Tibial nerve (tissue), 4 donors: Measurements from ENCODE around the gene FAM193A. TPM values are rescaled to one million over a fixed set of nuclear protein-coding genes. Genes with fewer than 3 reads are reported as not detected.
"Not testable (repeated sequence)": the region's sequence is repeated elsewhere in the genome, so short reads cannot be mapped to it uniquely, and the experiment has no call there.

ENCODE experiments used
- DNase-seq, 2 donors: peaks; one replicate each; pipeline ENCODE4 v3.0.0-alpha.2; 2019; ENCODE audit warnings: low spot score in 2 of 2
- H3K27ac ChIP-seq, 4 donors: fragments of 200-600 bp; sonication (generic) in 3 of 4; one replicate each; pipeline ENCODE4 v1.5.1; 2017 to 2019; ENCODE audit warnings: mild to moderate bottlenecking in 1 of 4
- H3K27me3 ChIP-seq, 2 donors: fragments of 200-600 bp; sonication (generic) in 1 of 2; one replicate each; pipeline versions ENCODE4 v1.5.1 to v1.6.0; 2017 to 2019
- H3K36me3 ChIP-seq, 3 donors: fragments of 200-600 bp; sonication (generic); one replicate each; pipeline ENCODE4 v1.5.1; 2018 to 2019
- H3K4me1 ChIP-seq, 4 donors: fragments of 200-600 bp; sonication (generic) in 3 of 4; one replicate each; pipeline ENCODE4 v1.5.1; 2017 to 2019
- H3K4me3 ChIP-seq, 4 donors: fragments of 200-600 bp; sonication (generic) in 3 of 4; one replicate each; pipeline ENCODE4 v1.5.1; 2017 to 2019; ENCODE audit warnings: mild to moderate bottlenecking in 1 of 4, moderate library complexity in 1 of 4
- H3K9me3 ChIP-seq, 4 donors: fragments of 200-600 bp; sonication (generic) in 3 of 4; one replicate each; pipeline ENCODE4 v1.5.1; 2017 to 2019
- EP300 ChIP-seq, 2 donors: sonication (generic); formaldehyde crosslinking; IDR thresholded peaks; one replicate each; pipeline ENCODE4 v1.6.1; 2017; ENCODE audit warnings: antibody characterized with exemption in 2 of 2, mild to moderate bottlenecking in 1 of 2
- POLR2A ChIP-seq, 2 donors: fragments of 450-650 bp; IDR thresholded peaks; one replicate each; pipeline ENCODE4 v1.6.1; 2017; ENCODE audit warnings: antibody characterized with exemption in 2 of 2, mild to moderate bottlenecking in 2 of 2, moderate library complexity in 2 of 2
- WGBS, 2 donors: methylation state at CpG; one replicate each; pipeline ENCODE4 v1.1.5; 2018; 5-methylcytosine and 5-hydroxymethylcytosine counted together
- total RNA-seq, 4 donors: library from RNA; depleted of rRNA; stranded (reverse); fragments of >200 nt; gene quantifications; one replicate each; pipeline ENCODE4 v1.1.0, GENCODE V29; 2016
- TF ChIP-seq, protein P1 (sequence below), 5 experiments: fragments of 200-600 bp in 3 of 5; fragments of 450-650 bp in 2 of 5; sonication (generic) in 3 of 5; IDR thresholded peaks; one replicate each; pipeline ENCODE4 v1.5.1; 2016 to 2019; ENCODE audit warnings: antibody characterized with exemption in 5 of 5, mild to moderate bottlenecking in 3 of 5, moderate library complexity in 2 of 5

The FAM193A gene
- total RNA-seq, 4 donors from 2014 or later, result 28.6 to 54.6 (median 36.0) TPM

DNA sequence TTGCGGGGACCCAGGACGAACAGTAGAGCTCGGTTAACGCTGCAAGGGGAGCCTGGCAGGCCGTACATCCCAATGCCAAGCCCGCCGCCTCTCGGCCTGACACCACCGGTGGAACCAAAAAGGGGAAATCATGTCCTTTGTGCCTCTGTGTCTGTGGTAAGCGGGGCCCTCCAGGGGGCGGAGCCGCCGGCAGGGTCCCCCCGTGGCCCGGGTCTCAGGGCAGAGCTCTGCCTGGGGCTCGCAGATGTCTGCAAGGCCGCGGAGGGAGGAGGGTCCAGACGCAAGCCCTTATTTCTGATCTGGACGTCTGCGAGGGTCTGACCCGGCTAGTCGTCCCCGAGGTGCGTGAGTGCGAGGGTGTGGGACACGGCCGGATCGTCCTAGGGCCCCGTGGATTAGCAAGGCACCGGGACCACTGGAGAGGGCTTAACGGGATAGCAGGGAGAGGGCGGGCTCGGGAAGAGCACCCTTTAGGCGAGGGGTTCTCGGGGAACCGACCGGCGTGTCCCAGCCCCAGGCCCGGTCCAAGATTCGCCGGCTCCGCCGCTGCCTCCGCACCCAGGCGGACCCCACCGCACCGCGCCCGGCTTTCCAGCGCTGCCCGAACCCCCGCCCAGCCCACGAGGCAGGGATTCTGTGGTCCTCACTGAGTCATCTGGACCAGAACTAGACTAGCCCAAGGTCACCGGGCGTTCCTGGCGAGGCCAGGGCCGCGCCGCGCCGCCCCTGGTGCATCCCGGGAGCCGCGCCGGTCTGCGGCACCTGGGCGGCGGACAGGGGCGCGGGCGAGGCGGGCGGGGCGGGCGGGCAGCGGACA, 863 bp upstream of the FAM193A start:
- DNase-seq, result peak in 1 of 2 donors; percentile 20
- H3K27me3 ChIP-seq, result no peaks in the 10 kb centered on the region
- WGBS, 2 donors, result 1 to 3% methylated on average over 38 to 50 of the region's 77 CpGs
- no peaks in the 10 kb centered on the region for H3K9me3 ChIP-seq
- TF ChIP-seq POLR2A (IDR thresholded peaks at IDR 0.05) (peak in 1 of 2 donors; percentile 15), EP300 (IDR thresholded peaks at IDR 0.05) (no peak)
- TF ChIP-seq, protein P1, sequence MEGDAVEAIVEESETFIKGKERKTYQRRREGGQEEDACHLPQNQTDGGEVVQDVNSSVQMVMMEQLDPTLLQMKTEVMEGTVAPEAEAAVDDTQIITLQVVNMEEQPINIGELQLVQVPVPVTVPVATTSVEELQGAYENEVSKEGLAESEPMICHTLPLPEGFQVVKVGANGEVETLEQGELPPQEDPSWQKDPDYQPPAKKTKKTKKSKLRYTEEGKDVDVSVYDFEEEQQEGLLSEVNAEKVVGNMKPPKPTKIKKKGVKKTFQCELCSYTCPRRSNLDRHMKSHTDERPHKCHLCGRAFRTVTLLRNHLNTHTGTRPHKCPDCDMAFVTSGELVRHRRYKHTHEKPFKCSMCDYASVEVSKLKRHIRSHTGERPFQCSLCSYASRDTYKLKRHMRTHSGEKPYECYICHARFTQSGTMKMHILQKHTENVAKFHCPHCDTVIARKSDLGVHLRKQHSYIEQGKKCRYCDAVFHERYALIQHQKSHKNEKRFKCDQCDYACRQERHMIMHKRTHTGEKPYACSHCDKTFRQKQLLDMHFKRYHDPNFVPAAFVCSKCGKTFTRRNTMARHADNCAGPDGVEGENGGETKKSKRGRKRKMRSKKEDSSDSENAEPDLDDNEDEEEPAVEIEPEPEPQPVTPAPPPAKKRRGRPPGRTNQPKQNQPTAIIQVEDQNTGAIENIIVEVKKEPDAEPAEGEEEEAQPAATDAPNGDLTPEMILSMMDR (IDR thresholded peaks at IDR 0.05), result peak in 1 of 5 experiments; percentile 14
- peaks cover 0 to 39% (median 15%) of the 10 kb centered on the region in 4 donors for H3K4me1 ChIP-seq
- H3K27ac ChIP-seq, result peak overlapping the region; percentile 85 to 97 (median 93)
- no peaks in the 10 kb centered on the region for H3K36me3 ChIP-seq
- peak overlapping the region; percentile 59 to 99 (median 71) for H3K4me3 ChIP-seq

DNA sequence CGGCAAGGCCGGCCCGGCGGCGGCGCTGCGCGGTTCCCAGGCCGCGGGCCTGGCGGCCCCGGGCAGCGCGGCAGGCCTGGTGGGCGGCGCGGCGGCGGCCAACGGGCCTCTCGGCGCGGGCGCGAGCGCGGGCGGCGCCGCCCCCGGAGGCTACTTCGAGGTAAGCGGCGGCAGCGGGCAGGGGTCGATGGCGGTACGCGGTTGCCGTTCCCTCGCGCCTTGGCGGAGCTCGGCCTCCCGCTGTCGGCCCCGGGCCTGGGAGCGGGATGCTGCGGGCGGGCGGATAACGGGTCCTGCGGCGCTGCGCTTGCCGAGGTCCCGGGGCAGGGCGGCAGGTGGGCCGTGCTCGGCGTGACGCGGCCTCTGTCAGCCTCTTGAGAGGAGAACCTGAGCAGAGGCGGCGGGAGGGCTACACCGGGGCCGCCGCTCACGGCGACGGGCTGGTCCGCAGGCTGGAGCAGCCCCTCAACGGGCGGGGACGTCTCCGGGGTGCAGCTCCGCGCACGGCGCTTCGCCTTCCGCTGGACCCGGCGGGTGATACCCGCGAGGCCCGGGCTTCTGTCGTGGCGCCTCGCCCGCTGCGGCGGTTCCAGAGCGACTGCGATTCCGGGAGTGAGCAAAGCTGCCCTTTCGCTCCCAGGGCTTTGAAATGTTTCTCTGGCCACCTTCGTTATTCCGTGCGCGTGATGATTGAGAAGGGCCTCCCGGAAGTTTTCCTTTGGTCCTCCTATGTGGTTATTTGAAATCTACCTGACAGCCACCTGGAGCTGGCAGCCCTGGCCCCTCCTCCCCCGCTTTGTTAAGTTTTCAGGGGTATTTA, 774 bp downstream of the FAM193A start:
- H3K4me1 ChIP-seq, result peaks cover 0 to 44% (median 15%) of the 10 kb centered on the region in 4 donors
- no peaks in the 10 kb centered on the region for H3K36me3 ChIP-seq
- H3K9me3 ChIP-seq, result no peaks in the 10 kb centered on the region
- WGBS, 2 donors, result 1 to 3% methylated on average over 7 to 49 of the region's 103 CpGs
- DNase-seq, result no peak
- TF ChIP-seq POLR2A (IDR thresholded peaks at IDR 0.05), result no peak
- H3K27ac ChIP-seq, result peak overlapping the region; percentile 75 to 98 (median 97)
- H3K27me3 ChIP-seq, result no peaks in the 10 kb centered on the region
- H3K4me3 ChIP-seq, result peak overlapping the region; percentile 70 to 99 (median 83)

DNA sequence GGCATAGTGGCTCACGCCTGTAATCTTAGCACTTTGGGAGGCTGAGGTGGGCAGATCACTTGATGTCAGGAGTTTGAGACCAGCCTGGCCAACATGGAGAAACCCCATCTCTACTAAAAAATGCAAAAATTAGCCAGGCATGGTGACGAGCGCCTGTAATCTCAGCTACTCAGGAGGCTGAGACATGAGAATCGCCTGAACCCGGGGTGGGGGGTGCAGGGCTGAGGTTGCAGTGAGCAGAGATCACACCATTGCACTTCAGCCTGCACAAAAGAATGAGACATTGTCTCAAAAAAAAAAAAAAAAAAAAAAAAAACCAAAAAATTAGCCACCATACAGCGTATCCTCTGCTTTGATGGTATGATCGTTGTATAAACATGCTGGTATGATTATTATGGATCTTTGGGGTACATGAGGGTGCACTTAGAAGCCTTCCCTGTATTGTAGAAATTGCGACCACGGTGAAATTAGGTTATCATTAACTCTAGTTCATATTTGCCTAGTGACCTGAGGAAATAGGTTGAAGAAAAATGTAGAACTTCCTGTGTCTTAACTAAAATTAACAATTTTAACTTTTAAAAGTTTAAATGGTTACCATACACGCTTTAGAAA, 7.2 kb downstream of the FAM193A start:
- not testable (repeated sequence) for H3K36me3 ChIP-seq, DNase-seq, H3K27me3 ChIP-seq, H3K9me3 ChIP-seq, H3K4me3 ChIP-seq, H3K27ac ChIP-seq
- 83 to 89% methylated on average over 10 of the region's 10 CpGs for WGBS, 2 donors
- peaks cover 0 to 24% (median 4%) of the 10 kb centered on the region in 4 donors for H3K4me1 ChIP-seq

DNA sequence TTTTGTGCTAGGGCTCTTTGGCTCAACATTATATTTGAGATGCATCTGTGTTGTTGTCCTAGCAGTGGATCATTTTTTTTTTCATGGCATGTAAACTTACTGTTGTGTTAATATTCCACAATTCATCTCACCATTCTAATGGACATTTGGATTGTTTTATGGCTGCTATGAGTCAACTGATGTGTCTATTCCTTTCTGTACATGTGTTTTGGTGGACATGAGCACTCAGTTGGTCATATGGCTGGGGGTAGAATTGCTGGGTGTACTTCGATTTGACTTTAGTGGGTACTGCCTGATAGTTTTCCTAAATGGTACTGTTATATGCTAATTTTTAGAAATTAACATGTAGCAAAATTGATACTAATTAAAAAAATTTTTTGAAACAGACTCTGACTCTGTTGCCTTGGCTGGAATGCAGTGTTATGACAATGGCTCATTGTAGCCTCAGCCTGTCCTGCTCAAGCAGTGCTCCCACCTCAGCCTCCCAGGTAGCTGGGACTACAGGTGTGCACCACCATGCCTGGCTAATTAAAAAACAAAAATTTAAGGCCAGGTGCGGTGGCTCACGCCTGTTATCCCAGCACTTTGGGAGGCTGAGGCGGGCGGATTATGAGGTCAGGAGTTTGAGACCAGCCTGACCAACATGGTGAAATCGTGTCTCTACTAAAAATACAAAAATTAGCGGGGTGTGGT, 9.0 kb downstream of the FAM193A start:
- 93 to 96% methylated on average over 7 of the region's 7 CpGs for WGBS, 2 donors
- no peak overlapping the region for H3K4me3 ChIP-seq
- H3K4me1 ChIP-seq, result peaks cover 0 to 6% (median 0%) of the 10 kb centered on the region in 4 donors
- no peaks in the 10 kb centered on the region for H3K36me3 ChIP-seq
- H3K27me3 ChIP-seq, result no peaks in the 10 kb centered on the region
- no peaks in the 10 kb centered on the region for H3K9me3 ChIP-seq
- H3K27ac ChIP-seq, result no peak overlapping the region
- TF ChIP-seq, protein P1 (IDR thresholded peaks at IDR 0.05), result no peak
- TF ChIP-seq POLR2A (IDR thresholded peaks at IDR 0.05), result no peak
- TF ChIP-seq EP300 (IDR thresholded peaks at IDR 0.05), result no peak
- DNase-seq, result no peak

DNA sequence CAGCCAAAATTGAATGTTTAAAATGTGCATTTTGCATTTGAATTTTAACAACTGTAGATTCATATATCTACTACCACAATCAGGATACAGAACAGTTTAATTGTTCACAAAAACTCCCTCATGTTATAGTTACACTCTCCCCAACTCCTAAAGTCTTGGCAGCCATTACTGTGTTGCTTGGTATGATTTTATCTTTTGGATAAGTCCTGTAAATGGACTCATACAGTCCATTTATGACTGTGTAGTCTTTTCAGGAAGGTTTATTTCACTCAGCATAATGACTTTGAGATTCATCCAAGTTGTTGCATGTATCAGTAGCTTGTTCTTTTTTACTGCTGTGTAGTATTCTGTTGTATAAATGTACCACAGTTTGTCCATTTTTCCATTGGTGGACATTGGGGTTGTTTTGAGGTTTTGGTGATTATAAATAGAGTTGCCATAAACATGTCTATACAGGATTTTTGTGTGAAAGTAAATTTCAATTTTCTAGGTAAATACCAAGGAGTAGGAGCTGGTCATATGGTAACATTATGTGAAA, 9.9 kb downstream of the FAM193A start:
- H3K27ac ChIP-seq, result no peak overlapping the region
- peaks cover 0 to 5% (median 0%) of the 10 kb centered on the region in 4 donors for H3K4me1 ChIP-seq
- TF ChIP-seq EP300 (IDR thresholded peaks at IDR 0.05), result no peak
- TF ChIP-seq POLR2A (IDR thresholded peaks at IDR 0.05), result no peak
- TF ChIP-seq, protein P1 (IDR thresholded peaks at IDR 0.05), result no peak
- no peaks in the 10 kb centered on the region for H3K9me3 ChIP-seq
- no peak overlapping the region for H3K4me3 ChIP-seq
- no peak for DNase-seq
- H3K27me3 ChIP-seq, result no peaks in the 10 kb centered on the region
- H3K36me3 ChIP-seq, result no peaks in the 10 kb centered on the region

DNA sequence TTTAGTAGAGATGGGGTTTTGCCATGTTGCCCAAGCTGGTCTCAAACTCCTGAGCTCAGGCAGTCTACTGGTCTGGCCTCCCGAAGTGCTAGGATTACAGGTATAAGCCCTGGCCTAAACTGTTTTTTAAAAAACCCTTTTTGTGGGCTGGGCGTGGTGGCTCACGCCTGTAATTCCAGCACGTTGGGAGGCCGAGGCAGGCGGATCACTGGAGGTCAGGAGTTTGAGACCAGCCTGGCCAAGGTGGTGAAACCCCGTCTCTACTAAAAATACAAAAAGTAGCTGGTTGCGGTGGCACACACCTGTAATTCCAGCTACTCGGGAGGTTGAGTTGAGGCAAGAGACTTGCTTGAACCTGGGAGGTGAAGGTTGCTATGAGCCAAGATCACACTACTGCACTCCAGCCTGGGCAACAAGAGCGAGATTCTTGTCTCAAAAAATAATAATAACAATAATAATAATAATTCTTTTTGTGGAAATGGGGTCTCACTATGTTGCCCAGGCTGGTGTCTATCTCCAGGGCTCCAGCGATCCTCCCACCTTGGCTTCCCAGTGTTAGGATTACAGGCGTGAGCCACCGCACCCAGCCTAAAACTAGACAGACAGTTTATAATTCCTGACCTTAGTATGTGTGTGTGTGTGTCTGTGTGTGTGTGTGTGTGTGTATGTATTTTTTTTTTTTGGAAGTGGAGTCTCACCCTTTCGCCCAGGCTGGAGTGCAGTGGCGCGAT, 10.7 kb downstream of the FAM193A start:
- H3K36me3 ChIP-seq, DNase-seq, H3K4me3 ChIP-seq, H3K27ac ChIP-seq, H3K4me1 ChIP-seq, H3K9me3 ChIP-seq, H3K27me3 ChIP-seq: not testable (repeated sequence)
- 97 to 98% methylated on average over 16 of the region's 16 CpGs for whole genome bisulfite sequencing, 2 donors
